Caki2 (cell line): Measurements from ENCODE around the gene SLC1A4. TPM values are rescaled to one million over a fixed set of nuclear protein-coding genes. Genes with fewer than 3 reads are reported as not detected.

Source experiments
- DNase-seq: peaks from one replicate; pipeline ENCODE4 v3.0.0-alpha.2; 2015; ENCODE audit warnings: low read depth
- in situ Hi-C: cut with HindIII; loops from 2 replicates; pipeline ENCODE4 v1.10.0; 2016; ENCODE audit warnings: low sequenced_read_pairs, low pct_unique_long_range_greater_than_20kb, mixed read lengths
- total RNA-seq: library from RNA; depleted of rRNA; stranded (reverse); fragments of >200 nt; shearing (Covaris generic); gene quantifications from 2 replicates; pipeline ENCODE4 v1.2.3, GENCODE V29; 2014; ENCODE audit warnings: low replicate concordance

The SLC1A4 gene
- total RNA-seq, 1 experiment from 2014 or later = 30.7 TPM

- in situ Hi-C loops = no loop called here
- DNase-seq = peak; percentile 97
Measured at GRCh38 chr2:65056215-65057053, 67.2 kb downstream of the SLC1A4 start, which contains the start of gene CEP68. CEP68 (plus strand) TSS chr2:65056416; CDS start chr2:65069445, 13,029 bp downstream.

GRCh38 chr2:65057054-65057375 is 67.8 kb downstream of the SLC1A4 start:
- no peak for DNase-seq
- in situ Hi-C loops = no loop called here

- peak; percentile 35 for DNase-seq
- in situ Hi-C loops = no loop called here
Measured at GRCh38 chr2:65057391-65058052, 68.3 kb downstream of the SLC1A4 start.

GRCh38 chr2:65059071-65059470 is 69.9 kb downstream of the SLC1A4 start:
- in situ Hi-C loops = no loop called here
- no peak for DNase-seq

- in situ Hi-C loops = no loop called here
- no peak for DNase-seq
Measured at GRCh38 chr2:65061146-65061909, 72.1 kb downstream of the SLC1A4 start.

- DNase-seq = no peak
- in situ Hi-C loops = no loop called here
Measured at GRCh38 chr2:65061910-65062339, 72.7 kb downstream of the SLC1A4 start.

GRCh38 chr2:65062843-65063825 is 73.9 kb downstream of the SLC1A4 start:
- in situ Hi-C loops = no loop called here
- DNase-seq = no peak

- DNase-seq = peak; percentile 86
- in situ Hi-C loops = no loop called here
Measured at GRCh38 chr2:65064728-65065552, 75.7 kb downstream of the SLC1A4 start.

- DNase-seq = no peak
- in situ Hi-C loops = no loop called here
Measured at GRCh38 chr2:65067806-65068553, 78.8 kb downstream of the SLC1A4 start.

GRCh38 chr2:65069439-65069824 is 80.2 kb downstream of the SLC1A4 start:
- no peak for DNase-seq
- in situ Hi-C loops = no loop called here

- peak; percentile 39 for DNase-seq
- in situ Hi-C loops = no loop called here
Measured at GRCh38 chr2:65070172-65070830, 81.1 kb downstream of the SLC1A4 start.

GRCh38 chr2:65070856-65071255 is 81.7 kb downstream of the SLC1A4 start:
- no peak for DNase-seq
- in situ Hi-C loops = no loop called here

- no peak for DNase-seq
- in situ Hi-C loops = no loop called here
Measured at GRCh38 chr2:65071499-65072180, 82.4 kb downstream of the SLC1A4 start.

- no peak for DNase-seq
- in situ Hi-C loops = no loop called here
Measured at GRCh38 chr2:65072181-65072970, 83.2 kb downstream of the SLC1A4 start.
